SK-N-MC (cell line): Measurements from ENCODE around the gene CFAP45.

ENCODE experiments used
- EZH2 ChIP-seq: fragments of 200-600 bp; sonication (generic); IDR thresholded peaks from one replicate; pipeline ENCODE4 v1.6.1; 2017; ENCODE audit warnings: antibody characterized with exemption
- FOXP2 ChIP-seq: optimal IDR thresholded peaks from 2 replicates; pipeline ENCODE3; 2011; ENCODE audit warnings: mild to moderate bottlenecking, moderate library complexity; ENCODE audit not compliant: insufficient read depth; ENCODE audit errors: extremely low read length, control extremely low read depth
- POLR2AphosphoS5 ChIP-seq: IDR thresholded peaks from 2 replicates; pipeline ENCODE4 v1.6.1; 2012; ENCODE audit warnings: mild to moderate bottlenecking, low read depth, low read length, borderline replicate concordance

DNA sequence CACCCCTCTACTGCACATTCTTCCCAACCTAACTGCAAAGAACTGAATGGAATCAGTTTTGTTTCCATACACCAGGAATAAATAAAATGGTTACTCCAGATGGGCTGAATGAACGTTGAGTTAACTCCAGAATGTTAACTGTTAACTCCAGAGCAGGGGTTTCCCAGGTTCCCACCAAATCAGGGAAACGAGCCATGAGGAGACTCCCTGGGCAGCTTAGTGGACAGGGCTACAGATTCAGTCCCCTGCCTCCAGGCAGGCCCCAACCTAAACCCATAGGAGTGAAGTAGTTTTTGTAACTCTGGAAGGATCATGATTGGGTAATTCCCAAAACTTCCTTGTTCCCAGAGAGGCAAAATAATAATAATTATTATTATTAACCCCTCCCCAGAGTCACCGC is 51.6 kb downstream of the CFAP45 start:
- TF ChIP-seq EZH2 (no peak), FOXP2 (no peak), POLR2AphosphoS5 (no peak)
